K562 (cell line): ENCODE measurements around the gene PAFAH2. TPM values are rescaled to one million over a fixed set of nuclear protein-coding genes. Genes with fewer than 3 reads are reported as not detected.

ENCODE experiments used
- CHD1 ChIP-seq: fragments of 200-600 bp; sonication (generic); IDR thresholded peaks from one replicate; pipeline ENCODE4 v1.6.1; 2012; ENCODE audit warnings: mild to moderate bottlenecking, moderate library complexity, low read length, inconsistent platforms
- E2F1 ChIP-seq: sonication (generic); formaldehyde crosslinking; IDR thresholded peaks from 2 replicates; pipeline ENCODE4 v1.8.1; 2023; ENCODE audit warnings: mild to moderate bottlenecking, missing genetic modification reagents, moderate library complexity
- JUND ChIP-seq, 2 experiments: IDR thresholded peaks; 2 replicates in 1 of 2; 3 replicates in 1 of 2; pipeline ENCODE4 v1.6.1; 2011; ENCODE audit warnings: borderline replicate concordance in 2 of 2, low read depth in 2 of 2, low read length in 2 of 2, improper control_type of control experiment in 1 of 2, missing biosample characterization in 1 of 2, missing genetic modification characterization in 1 of 2, missing genetic modification reagents in 1 of 2
- PTBP1 ChIP-seq: fragments of 200-400 bp; formaldehyde crosslinking; IDR thresholded peaks from 2 replicates; pipeline ENCODE4 v1.6.1; 2017; ENCODE audit warnings: low read depth, low read length
- RBM14 ChIP-seq: fragments of 200-400 bp; formaldehyde crosslinking; IDR thresholded peaks from 2 replicates; pipeline ENCODE4 v1.6.1; 2018; ENCODE audit warnings: low read depth, mild to moderate bottlenecking, low read length, moderate library complexity, borderline replicate concordance; ENCODE audit not compliant: insufficient read depth
- RBM34 ChIP-seq: fragments of 200-400 bp; formaldehyde crosslinking; IDR thresholded peaks from 2 replicates; pipeline ENCODE4 v1.6.1; 2018; ENCODE audit warnings: low read length, borderline replicate concordance; ENCODE audit not compliant: insufficient read depth
- SREBF1 ChIP-seq: fragments of 150-350 bp; IDR thresholded peaks from 2 replicates; pipeline ENCODE4 v1.6.1; 2014; ENCODE audit warnings: antibody characterized with exemption, low read depth, low read length, borderline replicate concordance
- STAT6 ChIP-seq: sonication (generic); formaldehyde crosslinking; IDR thresholded peaks from 2 replicates; pipeline ENCODE4 v1.8.1; 2023; ENCODE audit warnings: mild to moderate bottlenecking, missing genetic modification reagents
- ZNF143 ChIP-seq: sonication (generic); formaldehyde crosslinking; IDR thresholded peaks from 2 replicates; pipeline ENCODE4 v1.9.0; 2022; ENCODE audit warnings: mild to moderate bottlenecking, missing genetic modification reagents
- ZNF174 ChIP-seq: fragments of 250-450 bp; sonication (Bioruptor Pico); IDR thresholded peaks from 2 replicates; pipeline ENCODE4 v1.4.0; 2020; ENCODE audit warnings: mild to moderate bottlenecking
- ZNF274 ChIP-seq: IDR thresholded peaks from 2 replicates; pipeline ENCODE4 v1.6.1; 2011; ENCODE audit warnings: low read depth, mild to moderate bottlenecking, low read length, moderate library complexity, borderline replicate concordance
- ZNF282 ChIP-seq: sonication (generic); formaldehyde crosslinking; IDR thresholded peaks from 2 replicates; pipeline ENCODE4 v1.8.1; 2023; ENCODE audit warnings: missing genetic modification reagents
- ZNF318 ChIP-seq, 2 experiments: fragments of 450-650 bp; IDR thresholded peaks; 2 replicates each; pipeline ENCODE4 v1.6.1; 2016; ENCODE audit warnings: mild to moderate bottlenecking in 2 of 2, borderline replicate concordance in 1 of 2, low read depth in 1 of 2, moderate library complexity in 1 of 2
- ZNF436 ChIP-seq: fragments of 250-450, 450-650 bp; sonication (Bioruptor Pico); formaldehyde crosslinking; IDR thresholded peaks from 2 replicates; pipeline ENCODE4 v1.7.0; 2020; ENCODE audit warnings: mild to moderate bottlenecking
- polyA plus RNA-seq, 8 experiments: library from polyadenylated mRNA; depleted of rRNA in 4 of 8; stranded (reverse) in 5 of 8; unstranded in 3 of 8; fragments of >200 nt; fragmentation: Nextera tagmentation in 2 of 8; fragmentation: Illumina TruSeq in 1 of 8; extraction: Ambion mirVana in 2 of 8; extraction: Trizol in 1 of 8; gene quantifications; 2 replicates each; pipeline versions ENCODE4 v1.2.1 to v1.2.3, GENCODE V29; 2011 to 2014; ENCODE audit warnings: inconsistent platforms in 1 of 8, missing spikeins in 1 of 8
- total RNA-seq, 7 experiments: library from RNA; depleted of rRNA in 6 of 7; stranded (reverse); fragments of >200 nt in 6 of 7; fragmentation: Illumina TruSeq in 2 of 7; extraction: Trizol in 2 of 7; gene quantifications; 2 replicates each; pipeline versions ENCODE4 v1.2.1 to v1.2.3, GENCODE V29; 2011 to 2021; ENCODE audit warnings: low replicate concordance in 1 of 7

PAFAH2 gene
- total and polyA plus RNA-seq, 9 of the 15 experiments (the other 6 are each of a cell fraction or from before 2014, with no cell fraction given), result 4.2 to 10.9 (median 6.8) TPM

GRCh38 chr1:26035959-26036755, 38.3 kb upstream of the PAFAH2 start (continued):
- TF ChIP-seq ZNF318 (IDR thresholded peaks at IDR 0.05; ENCODE audit: borderline replicate concordance in 1 of 2, low read depth in 1 of 2) (no peak), E2F1 (CRISPR knock-in tag) (no peak), ZNF143 (CRISPR knock-in tag) (0 out of 2 replicates have a peak, but pooled peaks have one; percentile 3), CHD1 (no peak), RBM14 (no peak), RBM34 (no peak), PTBP1 (no peak), ZNF436 (CRISPR knock-in tag) (no peak), STAT6 (CRISPR knock-in tag) (no peak), ZNF282 (no peak), ZNF274 (no peak), ZNF174 (no peak), SREBF1 (0 out of 2 replicates have a peak, but pooled peaks have one; percentile 9), JUND (IDR thresholded peaks at IDR 0.05; ENCODE audit: borderline replicate concordance, low read depth, low read length) (peak; percentile 85), JUND (tag; IDR thresholded peaks at IDR 0.05; ENCODE audit: borderline replicate concordance, low read depth, low read length) (no peak; the same call in 2 of the 3 replicates)
